ENCODE measurements around the gene LRRC4. TPM values are rescaled to one million over a fixed set of nuclear protein-coding genes. Genes with fewer than 3 reads are reported as not detected.

LRRC4 gene
- total and polyA plus RNA-seq, 2 donors (not counting 3 experiments of a cell fraction or from before 2014, with no cell fraction given) = 3.8 to 4.2 TPM

- BruUV-seq (replicated peaks) = no TSS peak
- Histone ChIP-seq H3K27ac (ENCODE audit: insufficient read depth, low read depth, low read length) (no peak overlapping the region), H3K4me1 (ENCODE audit: control insufficient read depth, extremely low read depth, insufficient read depth, low read length) (no peaks in the 10 kb centered on the region), H2AFZ (ENCODE audit: low read depth, low read length) (no peak overlapping the region), H3K4me2 (ENCODE audit: insufficient read depth, low read length) (no peak overlapping the region), H3K36me3 (ENCODE audit: control insufficient read depth in 2 of 2, extremely low read depth in 1 of 2, insufficient read depth in 2 of 2, low read length in 2 of 2) (peaks cover 0 to 2% of the 10 kb centered on the region in 2 experiments), H3K79me2 (ENCODE audit: control insufficient read depth, insufficient read depth, low read length) (no peaks in the 10 kb centered on the region), H3K9me3 (replicated peaks; ENCODE audit: control insufficient read depth, insufficient read depth, low read length) (no peaks in the 10 kb centered on the region), H3K9ac (replicated peaks; ENCODE audit: extremely low read depth, insufficient read depth, low read length) (no peak overlapping the region), H4K20me1 (replicated peaks; ENCODE audit: control insufficient read depth, extremely low read depth, insufficient read depth, low read length) (peaks cover 4% of the 10 kb centered on the region), H3K4me3 (replicated peaks in 1 of 3; ENCODE audit: insufficient read depth in 1 of 3, low read depth in 1 of 3, low read length in 3 of 3) (no peak overlapping the region), H3K9me1 (replicated peaks; ENCODE audit: control insufficient read depth, extremely low read depth, insufficient read depth, low read length) (no peaks in the 10 kb centered on the region), H3K27me3 (ENCODE audit: control insufficient read depth in 2 of 2, insufficient read depth in 2 of 2, low read length in 2 of 2) (no peaks in the 10 kb centered on the region)
- dilution Hi-C loops (cut with MboI; ENCODE audit: extremely low pct_ligation_motif_present, low sequenced_read_pairs) = no loop called here
- ChIA-PET POLR2A (no interaction called here), CTCF (no interaction called here)
- intact Hi-C loops (cut with micrococcal nuclease) = no loop called here
- no peak for DNase-seq (ENCODE audit: low read depth, low spot score)
- TF ChIP-seq EZH2 (IDR thresholded peaks at IDR 0.05; ENCODE audit: borderline replicate concordance, low read depth, low read length, severe bottlenecking) = no peak
- no peak for TF ChIP-seq MYC (IDR thresholded peaks at IDR 0.05; ENCODE audit: low read depth, low read length)
- TF ChIP-seq FOS (IDR thresholded peaks at IDR 0.05; ENCODE audit: borderline replicate concordance, insufficient read depth, low read length) = no peak
- no peak for TF ChIP-seq POLR2AphosphoS5 (IDR thresholded peaks at IDR 0.05; ENCODE audit: insufficient read depth, low read depth, low read length)
- TF ChIP-seq GATA2 (IDR thresholded peaks at IDR 0.05; ENCODE audit: insufficient read depth, insufficient read length, low read depth, low read length) = no peak
- TF ChIP-seq JUN (IDR thresholded peaks at IDR 0.05; ENCODE audit: borderline replicate concordance, insufficient read depth, insufficient read length, low read depth) = no peak
- TF ChIP-seq, protein P1, sequence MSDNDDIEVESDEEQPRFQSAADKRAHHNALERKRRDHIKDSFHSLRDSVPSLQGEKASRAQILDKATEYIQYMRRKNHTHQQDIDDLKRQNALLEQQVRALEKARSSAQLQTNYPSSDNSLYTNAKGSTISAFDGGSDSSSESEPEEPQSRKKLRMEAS (IDR thresholded peaks at IDR 0.05; ENCODE audit: insufficient read depth, insufficient read length) = no peak
- TF ChIP-seq, protein P2, sequence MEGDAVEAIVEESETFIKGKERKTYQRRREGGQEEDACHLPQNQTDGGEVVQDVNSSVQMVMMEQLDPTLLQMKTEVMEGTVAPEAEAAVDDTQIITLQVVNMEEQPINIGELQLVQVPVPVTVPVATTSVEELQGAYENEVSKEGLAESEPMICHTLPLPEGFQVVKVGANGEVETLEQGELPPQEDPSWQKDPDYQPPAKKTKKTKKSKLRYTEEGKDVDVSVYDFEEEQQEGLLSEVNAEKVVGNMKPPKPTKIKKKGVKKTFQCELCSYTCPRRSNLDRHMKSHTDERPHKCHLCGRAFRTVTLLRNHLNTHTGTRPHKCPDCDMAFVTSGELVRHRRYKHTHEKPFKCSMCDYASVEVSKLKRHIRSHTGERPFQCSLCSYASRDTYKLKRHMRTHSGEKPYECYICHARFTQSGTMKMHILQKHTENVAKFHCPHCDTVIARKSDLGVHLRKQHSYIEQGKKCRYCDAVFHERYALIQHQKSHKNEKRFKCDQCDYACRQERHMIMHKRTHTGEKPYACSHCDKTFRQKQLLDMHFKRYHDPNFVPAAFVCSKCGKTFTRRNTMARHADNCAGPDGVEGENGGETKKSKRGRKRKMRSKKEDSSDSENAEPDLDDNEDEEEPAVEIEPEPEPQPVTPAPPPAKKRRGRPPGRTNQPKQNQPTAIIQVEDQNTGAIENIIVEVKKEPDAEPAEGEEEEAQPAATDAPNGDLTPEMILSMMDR (IDR thresholded peaks at IDR 0.05; ENCODE audit: extremely low read depth in 1 of 2, insufficient read depth in 1 of 2, low read depth in 1 of 2, low read length in 2 of 2) = no peak
- TF ChIP-seq POLR2A (IDR thresholded peaks at IDR 0.05; ENCODE audit: low read depth, low read length) = no peak
- FAIRE-seq = no peak
These were observed 52.8 kb downstream of the LRRC4 start for GRCh38 chr7:127978421-127978820.

Other genes starting within 250 kb of the LRRC4 start
- not detected in 2 replicates for gene LEP, start 209.8 kb upstream of the LRRC4 start, total RNA-seq
- not detected in 2 replicates for gene LEP, start 209.8 kb upstream of the LRRC4 start, polyA plus RNA-seq